ENCODE data around the gene LITAF. TPM values are rescaled to one million over a fixed set of nuclear protein-coding genes. Genes with fewer than 3 reads are reported as not detected.

The LITAF gene
- polyA plus RNA-seq, 1 donor from 2014 or later = 0.31 TPM

DNA sequence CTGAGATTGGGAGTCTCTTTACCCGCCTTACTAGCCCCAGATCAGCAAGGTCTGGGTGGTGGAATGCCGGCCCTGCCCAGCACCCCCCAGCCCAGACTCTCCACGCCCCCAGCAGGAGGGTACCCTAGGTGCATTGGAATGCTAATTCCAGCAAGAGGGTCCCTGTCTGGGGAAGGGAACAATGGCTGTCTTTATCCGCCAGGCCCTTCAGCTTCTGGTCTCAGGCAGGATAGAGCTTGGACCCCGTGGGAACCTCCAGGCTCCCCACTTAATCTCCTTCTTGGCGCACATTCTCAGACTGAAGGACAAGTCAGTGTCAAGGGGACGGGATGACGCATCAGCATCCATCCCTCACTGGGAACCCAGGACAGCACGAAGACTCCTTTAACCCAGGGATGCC lies 85.1 kb downstream of the LITAF start:
- Histone ChIP-seq H3K4me3 (ENCODE audit: low read length) (no peak overlapping the region), H3K4me2 (ENCODE audit: low read length) (no peak overlapping the region)
- TF ChIP-seq EP300 (conservative IDR thresholded peaks at IDR 0.05; ENCODE audit: poor library complexity, severe bottlenecking) = no peak
- no peak for TF ChIP-seq POLR2AphosphoS5 (IDR thresholded peaks at IDR 0.05)
- no peak for TF ChIP-seq SMC3 (conservative IDR thresholded peaks at IDR 0.05; ENCODE audit: poor library complexity)
- TF ChIP-seq MXI1 (conservative IDR thresholded peaks at IDR 0.05; ENCODE audit: poor library complexity, severe bottlenecking) = no peak
- TF ChIP-seq, protein P1, sequence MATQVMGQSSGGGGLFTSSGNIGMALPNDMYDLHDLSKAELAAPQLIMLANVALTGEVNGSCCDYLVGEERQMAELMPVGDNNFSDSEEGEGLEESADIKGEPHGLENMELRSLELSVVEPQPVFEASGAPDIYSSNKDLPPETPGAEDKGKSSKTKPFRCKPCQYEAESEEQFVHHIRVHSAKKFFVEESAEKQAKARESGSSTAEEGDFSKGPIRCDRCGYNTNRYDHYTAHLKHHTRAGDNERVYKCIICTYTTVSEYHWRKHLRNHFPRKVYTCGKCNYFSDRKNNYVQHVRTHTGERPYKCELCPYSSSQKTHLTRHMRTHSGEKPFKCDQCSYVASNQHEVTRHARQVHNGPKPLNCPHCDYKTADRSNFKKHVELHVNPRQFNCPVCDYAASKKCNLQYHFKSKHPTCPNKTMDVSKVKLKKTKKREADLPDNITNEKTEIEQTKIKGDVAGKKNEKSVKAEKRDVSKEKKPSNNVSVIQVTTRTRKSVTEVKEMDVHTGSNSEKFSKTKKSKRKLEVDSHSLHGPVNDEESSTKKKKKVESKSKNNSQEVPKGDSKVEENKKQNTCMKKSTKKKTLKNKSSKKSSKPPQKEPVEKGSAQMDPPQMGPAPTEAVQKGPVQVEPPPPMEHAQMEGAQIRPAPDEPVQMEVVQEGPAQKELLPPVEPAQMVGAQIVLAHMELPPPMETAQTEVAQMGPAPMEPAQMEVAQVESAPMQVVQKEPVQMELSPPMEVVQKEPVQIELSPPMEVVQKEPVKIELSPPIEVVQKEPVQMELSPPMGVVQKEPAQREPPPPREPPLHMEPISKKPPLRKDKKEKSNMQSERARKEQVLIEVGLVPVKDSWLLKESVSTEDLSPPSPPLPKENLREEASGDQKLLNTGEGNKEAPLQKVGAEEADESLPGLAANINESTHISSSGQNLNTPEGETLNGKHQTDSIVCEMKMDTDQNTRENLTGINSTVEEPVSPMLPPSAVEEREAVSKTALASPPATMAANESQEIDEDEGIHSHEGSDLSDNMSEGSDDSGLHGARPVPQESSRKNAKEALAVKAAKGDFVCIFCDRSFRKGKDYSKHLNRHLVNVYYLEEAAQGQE (IDR thresholded peaks at IDR 0.05; ENCODE audit: borderline replicate concordance) = no peak
- TF ChIP-seq, protein P2, sequence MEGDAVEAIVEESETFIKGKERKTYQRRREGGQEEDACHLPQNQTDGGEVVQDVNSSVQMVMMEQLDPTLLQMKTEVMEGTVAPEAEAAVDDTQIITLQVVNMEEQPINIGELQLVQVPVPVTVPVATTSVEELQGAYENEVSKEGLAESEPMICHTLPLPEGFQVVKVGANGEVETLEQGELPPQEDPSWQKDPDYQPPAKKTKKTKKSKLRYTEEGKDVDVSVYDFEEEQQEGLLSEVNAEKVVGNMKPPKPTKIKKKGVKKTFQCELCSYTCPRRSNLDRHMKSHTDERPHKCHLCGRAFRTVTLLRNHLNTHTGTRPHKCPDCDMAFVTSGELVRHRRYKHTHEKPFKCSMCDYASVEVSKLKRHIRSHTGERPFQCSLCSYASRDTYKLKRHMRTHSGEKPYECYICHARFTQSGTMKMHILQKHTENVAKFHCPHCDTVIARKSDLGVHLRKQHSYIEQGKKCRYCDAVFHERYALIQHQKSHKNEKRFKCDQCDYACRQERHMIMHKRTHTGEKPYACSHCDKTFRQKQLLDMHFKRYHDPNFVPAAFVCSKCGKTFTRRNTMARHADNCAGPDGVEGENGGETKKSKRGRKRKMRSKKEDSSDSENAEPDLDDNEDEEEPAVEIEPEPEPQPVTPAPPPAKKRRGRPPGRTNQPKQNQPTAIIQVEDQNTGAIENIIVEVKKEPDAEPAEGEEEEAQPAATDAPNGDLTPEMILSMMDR (IDR thresholded peaks at IDR 0.05; ENCODE audit: poor library complexity, severe bottlenecking) = no peak
- TF ChIP-seq TAF1 (IDR thresholded peaks at IDR 0.05; ENCODE audit: low read depth) = no peak
- no peak for TF ChIP-seq EZH2 (IDR thresholded peaks at IDR 0.05; ENCODE audit: borderline replicate concordance, insufficient read depth, low read length, poor library complexity, severe bottlenecking)
- TF ChIP-seq RAD21 (conservative IDR thresholded peaks at IDR 0.05) = no peak

DNA sequence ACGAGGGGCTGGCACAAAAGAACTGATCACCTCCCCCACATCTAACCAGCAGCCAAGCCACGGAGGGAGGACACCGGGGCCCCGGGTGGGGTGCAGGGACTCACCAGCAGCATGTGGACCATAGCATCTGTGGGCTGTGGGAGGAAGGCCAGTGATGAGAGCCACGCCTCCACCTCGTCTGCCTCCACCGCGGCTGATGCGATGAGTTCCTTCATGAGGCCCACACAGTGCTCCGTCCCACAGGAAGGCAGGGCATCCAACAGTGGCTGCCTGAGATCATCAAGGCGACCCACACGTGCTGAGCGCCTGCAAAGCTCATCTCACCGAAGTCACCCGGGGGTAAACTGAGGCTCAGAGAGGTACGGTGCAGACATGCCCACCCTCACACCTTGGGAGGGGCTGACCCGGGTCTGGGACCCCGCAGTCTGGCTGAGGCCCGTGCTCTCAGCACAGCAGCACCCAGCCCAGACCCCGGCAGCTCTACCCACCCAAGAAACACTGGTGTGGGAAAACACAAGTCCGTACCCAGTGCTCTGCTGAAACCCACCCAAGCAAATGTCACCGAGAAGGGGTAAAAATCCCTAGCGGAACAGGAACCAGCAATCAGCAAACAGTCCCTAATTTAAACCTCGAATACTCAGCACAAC lies 85.9 kb downstream of the LITAF start:
- Histone ChIP-seq H3K27ac (ENCODE audit: low read length) (no peak overlapping the region), H3K4me3 (ENCODE audit: low read length) (no peak overlapping the region), H4K20me1 (ENCODE audit: insufficient read depth) (no peaks in the 10 kb centered on the region), H3K9ac (ENCODE audit: low read length) (no peak overlapping the region), H3K36me3 (ENCODE audit: insufficient read depth, low read length) (no peaks in the 10 kb centered on the region), H3K4me2 (ENCODE audit: low read length) (no peak overlapping the region), H3F3A (ENCODE audit: insufficient read depth, low read length, poor library complexity, severe bottlenecking) (no peaks in the 10 kb centered on the region), H3K27me3 (ENCODE audit: insufficient read depth, low read depth, low read length) (no peaks in the 10 kb centered on the region), H3K9me3 (ENCODE audit: low read length) (no peaks in the 10 kb centered on the region), H3K79me2 (replicated peaks; ENCODE audit: insufficient read depth, low read length) (no peaks in the 10 kb centered on the region), H2AFZ (ENCODE audit: low read depth, low read length) (no peak overlapping the region), H3K9me2 (ENCODE audit: insufficient read depth, low read length) (no peaks in the 10 kb centered on the region)
- TF ChIP-seq MXI1 (conservative IDR thresholded peaks at IDR 0.05; ENCODE audit: poor library complexity, severe bottlenecking) = no peak
- TF ChIP-seq TAF1 (IDR thresholded peaks at IDR 0.05; ENCODE audit: low read depth) = no peak
- no peak for TF ChIP-seq SMC3 (conservative IDR thresholded peaks at IDR 0.05; ENCODE audit: poor library complexity)
- TF ChIP-seq, protein P1 (IDR thresholded peaks at IDR 0.05; ENCODE audit: borderline replicate concordance) = no peak
- TF ChIP-seq EP300 (conservative IDR thresholded peaks at IDR 0.05; ENCODE audit: poor library complexity, severe bottlenecking) = no peak
- TF ChIP-seq EZH2 (IDR thresholded peaks at IDR 0.05; ENCODE audit: borderline replicate concordance, insufficient read depth, low read length, poor library complexity, severe bottlenecking) = no peak
- TF ChIP-seq RAD21 (conservative IDR thresholded peaks at IDR 0.05) = no peak
- TF ChIP-seq POLR2AphosphoS5 (IDR thresholded peaks at IDR 0.05) = no peak
- TF ChIP-seq, protein P2 (IDR thresholded peaks at IDR 0.05; ENCODE audit: poor library complexity, severe bottlenecking) = no peak

More for the DNA sequence above, 85.1 kb downstream of the LITAF start:
- no peaks in the 10 kb centered on the region for H3K79me2 ChIP-seq (replicated peaks; ENCODE audit: insufficient read depth, low read length)
- H3K27ac ChIP-seq (ENCODE audit: low read length) = no peak overlapping the region
- no peaks in the 10 kb centered on the region for H3F3A ChIP-seq (ENCODE audit: insufficient read depth, low read length, poor library complexity, severe bottlenecking)
- no peaks in the 10 kb centered on the region for H3K9me2 ChIP-seq (ENCODE audit: insufficient read depth, low read length)
- no peaks in the 10 kb centered on the region for H4K20me1 ChIP-seq (ENCODE audit: insufficient read depth)
- H3K27me3 ChIP-seq (ENCODE audit: insufficient read depth, low read depth, low read length) = no peaks in the 10 kb centered on the region
- H3K9me3 ChIP-seq (ENCODE audit: low read length) = no peaks in the 10 kb centered on the region
- no peak overlapping the region for H3K9ac ChIP-seq (ENCODE audit: low read length)
- H3K36me3 ChIP-seq (ENCODE audit: insufficient read depth, low read length) = no peaks in the 10 kb centered on the region
- H2AFZ ChIP-seq (ENCODE audit: low read depth, low read length) = no peak overlapping the region
